Central memory CD8-positive, alpha-beta T cell (primary cell): ENCODE results near the gene CLP1.
"Not testable (repeated sequence)": the region's sequence is repeated elsewhere in the genome, so short reads cannot be mapped to it uniquely, and the experiment has no call there.

Experiments used
- ATAC-seq: fragments of 150-1000 bp; cut with Tn5 transposase; replicated peaks from 2 replicates; pipeline ENCODE4 v1.10.0; 2022; ENCODE audit warnings: mild to moderate bottlenecking, moderate FRiP score, moderate number of reproducible peaks; ENCODE audit not compliant: poor library complexity, severe bottlenecking; ENCODE audit errors: extremely low read depth
- DNase-seq, 2 donors: peaks; one replicate each; pipeline ENCODE4 v3.0.0; 2021; ENCODE audit warnings: low spot score in 2 of 2
- H3K27ac Mint-ChIP-seq: one replicate; pipeline ENCODE4 v1.8.0; 2022; ENCODE audit warnings: low read depth, mild to moderate bottlenecking, moderate library complexity, mixed read lengths
- H3K27me3 Mint-ChIP-seq: one replicate; pipeline ENCODE4 v1.8.0; 2022; ENCODE audit warnings: mixed read lengths
- H3K36me3 Mint-ChIP-seq: one replicate; pipeline ENCODE4 v1.8.0; 2022; ENCODE audit warnings: mild to moderate bottlenecking, moderate library complexity, mixed read lengths; ENCODE audit not compliant: insufficient read depth
- H3K4me1 Mint-ChIP-seq: one replicate; pipeline ENCODE4 v1.8.0; 2022; ENCODE audit warnings: mixed read lengths
- H3K4me3 Mint-ChIP-seq: one replicate; pipeline ENCODE4 v1.8.0; 2022; ENCODE audit warnings: mild to moderate bottlenecking, moderate library complexity, mixed read lengths
- H3K9me3 Mint-ChIP-seq: one replicate; pipeline ENCODE4 v1.8.0; 2022; ENCODE audit warnings: mixed read lengths

The CLP1 gene

DNA sequence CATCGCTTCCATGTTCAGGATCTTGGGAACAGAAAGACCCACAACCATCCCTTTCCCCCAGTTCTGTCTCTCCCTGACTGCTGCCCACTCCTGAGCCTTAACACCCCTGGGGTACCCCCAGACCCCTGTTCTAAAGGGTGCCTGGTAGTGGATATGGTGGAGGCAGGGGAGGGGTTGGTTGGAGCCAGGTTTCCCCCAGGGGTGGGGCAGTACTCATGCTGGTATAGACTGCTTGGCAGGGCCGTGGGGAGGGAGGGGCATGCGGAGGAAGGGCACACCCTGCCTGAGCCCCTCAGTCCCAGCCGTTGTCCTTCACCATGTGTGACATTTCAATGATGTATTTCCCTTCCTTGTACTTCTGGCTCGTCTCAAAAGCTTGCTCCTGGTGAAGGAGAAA, 11.9 kb upstream of the CLP1 start:
- Mint-ChIP-seq H3K36me3 (peaks cover 5% of the 10 kb centered on the region), H3K27me3 (peaks cover 66% of the 10 kb centered on the region), H3K9me3 (no peaks in the 10 kb centered on the region), H3K27ac (no peak overlapping the region), H3K4me1 (peaks cover 28% of the 10 kb centered on the region), H3K4me3 (no peak overlapping the region)
- no peak for ATAC-seq
- DNase-seq, result no peak

DNA sequence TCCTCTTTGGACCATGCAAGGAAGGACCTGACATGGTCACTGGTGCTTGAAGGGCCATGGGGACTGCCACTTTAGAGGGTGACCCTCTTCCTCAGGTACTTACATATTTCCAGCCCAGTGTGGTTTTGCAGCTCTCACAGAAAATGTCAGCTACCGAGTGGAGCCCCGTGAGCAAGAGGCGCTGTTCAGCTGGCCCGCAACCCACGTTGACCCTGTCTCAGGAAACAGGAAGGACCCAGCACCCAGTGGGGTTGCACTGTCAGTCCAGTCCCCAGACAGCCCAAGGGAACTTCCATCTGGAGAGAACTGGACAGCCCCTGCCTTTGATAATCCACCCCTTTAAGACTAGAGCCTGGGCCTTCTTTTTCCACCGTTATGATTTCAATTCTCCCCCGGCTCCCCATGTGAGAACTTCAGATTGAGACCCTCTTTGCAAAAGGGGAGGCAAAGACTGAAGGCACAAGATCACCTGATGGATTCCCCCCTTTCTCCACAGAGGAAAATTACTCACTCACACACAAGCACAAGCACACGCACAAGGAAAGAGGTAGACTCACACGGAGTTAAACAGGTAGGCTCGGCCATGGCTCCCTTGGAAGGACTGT, 11.3 kb upstream of the CLP1 start:
- H3K36me3 Mint-ChIP-seq, result peaks cover 5% of the 10 kb centered on the region
- H3K4me3 Mint-ChIP-seq, result no peak overlapping the region
- no peak for ATAC-seq
- H3K4me1 Mint-ChIP-seq, result peaks cover 28% of the 10 kb centered on the region
- no peaks in the 10 kb centered on the region for H3K9me3 Mint-ChIP-seq
- DNase-seq, result no peak
- peaks cover 66% of the 10 kb centered on the region for H3K27me3 Mint-ChIP-seq
- no peak overlapping the region for H3K27ac Mint-ChIP-seq

DNA sequence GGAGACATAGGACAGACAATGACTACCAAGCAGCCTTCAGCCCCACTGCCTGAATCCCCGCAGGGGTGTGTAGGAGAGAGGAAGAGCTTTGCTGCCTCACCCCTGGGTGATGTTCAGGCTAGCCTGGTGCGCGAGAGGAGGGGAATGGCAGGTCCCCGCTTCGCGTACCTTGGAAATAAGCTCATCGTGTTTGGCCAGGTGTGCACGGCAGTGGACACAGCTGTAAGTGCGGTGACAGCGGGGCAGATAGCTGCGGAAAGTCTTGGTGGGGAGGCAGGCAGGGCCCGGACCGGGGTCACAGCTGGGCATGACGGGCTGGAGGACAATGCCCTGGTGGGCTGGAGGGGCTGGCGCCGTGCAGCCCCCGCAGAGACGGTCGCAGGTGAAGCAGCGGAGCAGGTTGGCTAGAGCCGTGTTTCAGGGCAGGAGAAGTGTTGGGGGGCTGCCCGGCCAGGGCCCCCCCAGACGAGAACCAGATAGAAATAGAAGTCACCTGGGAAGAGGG, 10.7 kb upstream of the CLP1 start:
- ATAC-seq (no peak), DNase-seq (no peak)
- Mint-ChIP-seq H3K36me3 (peaks cover 5% of the 10 kb centered on the region), H3K4me3 (no peak overlapping the region), H3K27ac (peak overlapping the region; percentile 51), H3K9me3 (no peaks in the 10 kb centered on the region), H3K27me3 (peaks cover 66% of the 10 kb centered on the region), H3K4me1 (peaks cover 28% of the 10 kb centered on the region)

DNA sequence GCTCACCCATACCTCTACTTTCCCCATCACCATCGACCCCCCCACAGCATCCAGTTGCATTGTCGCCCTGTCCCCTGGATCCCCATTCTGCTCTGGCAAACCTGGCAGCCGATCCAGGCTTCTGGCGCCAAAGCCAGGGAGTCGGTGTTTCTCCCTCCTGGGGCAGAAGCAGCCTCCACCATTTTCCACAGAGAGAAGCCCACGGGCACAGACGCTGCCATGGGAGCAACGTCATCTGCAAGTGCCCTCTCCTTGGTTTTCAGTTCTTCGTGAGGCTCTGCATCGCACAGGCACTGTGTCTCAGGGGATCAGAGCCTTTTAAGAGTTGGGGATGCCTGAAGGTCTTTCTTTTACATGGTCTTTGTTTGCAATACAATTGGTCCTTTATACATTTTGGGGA, 10.2 kb upstream of the CLP1 start:
- Mint-ChIP-seq H3K9me3 (no peaks in the 10 kb centered on the region), H3K27ac (peak overlapping the region; percentile 51), H3K27me3 (peaks cover 66% of the 10 kb centered on the region), H3K36me3 (peaks cover 9% of the 10 kb centered on the region), H3K4me3 (no peak overlapping the region), H3K4me1 (peaks cover 28% of the 10 kb centered on the region)
- DNase-seq (no peak), ATAC-seq (no peak)

DNA sequence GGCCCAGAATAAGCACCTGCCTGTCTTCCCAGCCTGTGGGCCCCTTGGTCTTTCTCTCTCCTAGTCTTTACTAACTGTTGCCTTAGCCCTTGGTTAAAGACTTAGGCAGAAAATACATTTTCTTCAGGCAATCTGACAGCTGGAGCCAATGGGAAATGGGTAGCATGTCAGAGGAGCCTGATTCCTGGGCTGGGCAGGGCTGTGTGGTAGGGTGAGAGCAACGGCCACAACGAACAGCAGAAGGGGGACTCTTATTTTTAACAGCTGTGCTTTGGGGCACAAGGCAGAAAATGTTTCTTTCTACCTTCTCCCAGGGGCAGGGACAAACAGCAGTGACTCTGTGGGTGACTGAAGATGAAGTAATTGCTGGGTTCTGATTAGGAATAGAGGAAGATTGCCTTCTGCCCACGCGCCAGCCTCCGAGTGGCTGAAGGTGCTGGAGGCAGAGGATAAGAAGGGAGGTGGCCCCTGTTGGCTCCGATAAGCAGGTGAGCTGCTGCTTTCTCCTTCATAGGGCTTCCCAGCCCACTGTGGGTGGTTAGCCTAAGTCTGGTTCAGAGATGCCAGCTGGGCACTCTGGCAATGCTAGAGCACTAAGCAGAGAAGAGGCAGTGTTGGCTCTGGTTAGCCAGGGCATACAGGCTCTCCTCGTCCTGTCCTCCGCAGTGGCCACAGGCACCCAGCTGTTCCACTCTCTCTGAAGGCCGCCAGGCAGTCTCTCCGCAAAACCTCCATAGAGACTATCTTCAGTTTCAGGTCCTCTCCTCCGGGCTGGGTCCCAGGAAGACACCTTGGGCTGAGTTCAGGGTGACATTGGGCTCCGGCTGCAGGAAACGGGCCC, 9.4 kb upstream of the CLP1 start:
- Mint-ChIP-seq H3K36me3 (peaks cover 13% of the 10 kb centered on the region), H3K9me3 (no peaks in the 10 kb centered on the region), H3K27ac (peak overlapping the region; percentile 89), H3K4me1 (peaks cover 32% of the 10 kb centered on the region), H3K4me3 (peak overlapping the region; percentile 83), H3K27me3 (peaks cover 60% of the 10 kb centered on the region)
- DNase-seq, result no peak
- ATAC-seq, result no peak

DNA sequence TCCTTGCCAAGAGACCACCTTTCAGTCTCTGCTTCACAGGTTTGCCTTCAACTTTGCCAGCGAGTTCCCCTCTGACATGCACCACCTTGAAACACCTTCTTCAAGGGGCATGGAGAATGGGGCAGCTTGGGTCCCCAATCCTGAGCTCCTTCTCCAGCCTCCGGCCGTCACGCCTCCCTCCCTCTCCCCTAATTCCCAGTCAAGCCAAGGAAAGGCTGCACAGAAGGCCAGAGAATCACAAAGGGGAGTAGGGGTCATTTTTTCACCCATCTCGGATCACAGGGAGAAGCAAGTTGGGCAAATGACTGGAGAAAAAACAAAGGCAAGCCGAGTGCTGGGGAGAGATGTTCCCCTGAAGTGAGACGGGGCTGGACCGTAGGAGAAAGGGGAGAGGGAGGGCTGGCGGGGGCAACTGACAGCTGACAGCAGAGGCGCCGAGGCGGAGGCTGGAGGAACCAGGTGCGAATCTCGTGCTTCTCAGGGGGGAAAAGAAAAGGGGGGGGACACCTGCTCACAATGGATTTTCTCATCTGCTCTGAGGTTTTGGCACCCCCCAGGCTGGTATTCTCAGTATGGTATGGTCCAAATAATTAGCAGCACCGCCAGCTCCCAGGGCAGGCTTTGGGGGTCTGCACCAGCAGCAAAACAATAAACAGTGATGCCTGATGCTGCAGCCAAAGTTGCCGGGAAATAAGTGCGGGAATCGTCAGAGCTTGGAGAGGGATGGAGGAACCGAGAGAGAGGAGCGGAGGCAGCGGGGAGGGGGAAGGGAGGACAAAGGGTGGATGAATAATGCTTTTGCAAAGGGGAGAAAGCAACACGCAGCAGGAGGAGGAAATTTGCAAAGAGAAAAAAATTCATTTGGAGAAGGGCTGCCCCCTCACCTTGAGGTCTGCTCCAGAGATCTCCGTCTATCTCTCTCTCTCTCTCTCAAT, 8.5 kb upstream of the CLP1 start:
- Mint-ChIP-seq H3K27ac (peak overlapping the region; percentile 89), H3K27me3 (peaks cover 51% of the 10 kb centered on the region), H3K9me3 (no peaks in the 10 kb centered on the region), H3K4me1 (peaks cover 35% of the 10 kb centered on the region), H3K36me3 (peaks cover 13% of the 10 kb centered on the region), H3K4me3 (peak overlapping the region; percentile 83)
- peak; percentile 9 for ATAC-seq
- no peak for DNase-seq

DNA sequence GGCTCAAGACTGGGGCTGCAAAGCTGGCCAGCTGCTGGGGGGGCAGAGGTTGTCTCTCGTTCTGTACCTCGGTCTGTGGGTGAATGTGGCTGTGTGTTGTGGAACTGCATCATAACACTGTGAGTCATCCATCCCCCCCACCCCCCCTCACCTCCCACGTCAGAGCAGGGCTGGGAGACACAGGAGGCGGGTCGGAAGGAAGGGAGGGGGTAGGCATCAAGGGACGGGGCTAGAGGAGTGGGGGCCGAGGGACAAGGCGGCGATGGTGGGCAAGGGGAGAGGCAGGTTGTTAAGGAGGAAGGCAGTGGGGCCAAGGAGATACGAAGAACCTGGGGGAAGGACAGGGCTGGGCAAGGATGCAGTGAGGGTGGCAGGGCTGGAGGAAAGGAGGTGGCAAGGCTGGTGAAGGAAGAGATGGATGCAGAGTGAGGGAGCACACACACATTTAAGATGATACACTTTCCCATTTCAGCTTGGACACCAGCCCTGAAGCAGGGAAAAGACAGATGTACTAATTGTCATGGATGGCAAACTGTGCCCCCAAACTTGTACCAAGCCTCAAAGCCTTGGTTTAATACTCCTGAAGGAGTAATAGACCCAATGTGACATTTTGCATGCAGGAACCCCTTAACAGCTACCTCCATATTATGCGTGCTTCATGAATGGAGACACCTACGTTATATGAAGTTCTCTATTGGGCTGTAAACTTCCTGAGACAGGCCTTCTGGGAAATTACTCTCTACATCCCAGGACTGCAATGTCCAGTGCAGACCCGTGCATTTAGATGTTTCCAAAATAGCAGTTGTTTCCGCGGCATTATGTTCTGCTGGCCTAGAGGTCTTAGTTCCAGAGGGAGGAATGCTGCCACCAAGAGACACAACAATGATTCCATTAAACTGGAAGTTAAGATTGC, 7.5 kb upstream of the CLP1 start, which contains the start of gene YPEL4:
Gene YPEL4 (minus strand): TSS at position 87 of the 913 bp plus-strand sequence. CDS start 2,805 bp downstream, outside the sequence.
- peaks cover 35% of the 10 kb centered on the region for H3K4me1 Mint-ChIP-seq

DNA sequence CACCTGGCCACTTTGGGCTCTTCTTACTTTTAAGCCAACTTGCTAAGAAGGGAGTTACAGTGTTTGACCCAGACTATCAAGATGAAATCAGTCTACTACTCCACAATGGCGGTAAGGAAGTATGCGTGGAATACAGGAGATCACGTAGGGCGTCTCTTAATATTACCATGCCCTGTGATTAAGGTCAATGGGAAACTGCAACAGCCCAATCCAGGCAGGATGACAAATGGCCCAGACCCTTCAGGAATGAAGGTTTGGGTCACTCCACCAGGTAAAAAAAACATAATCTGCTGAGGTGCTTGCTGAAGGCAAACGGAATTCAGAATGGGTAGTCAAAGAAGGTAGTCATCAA, 6.8 kb upstream of the CLP1 start:
- H3K27ac Mint-ChIP-seq, result no peak overlapping the region
- no peak overlapping the region for H3K4me3 Mint-ChIP-seq
- no peak for DNase-seq
- ATAC-seq, result no peak
- peaks cover 13% of the 10 kb centered on the region for H3K36me3 Mint-ChIP-seq
- peaks cover 35% of the 10 kb centered on the region for H3K4me1 Mint-ChIP-seq
- H3K9me3 Mint-ChIP-seq, result no peaks in the 10 kb centered on the region
- H3K27me3 Mint-ChIP-seq, result peaks cover 36% of the 10 kb centered on the region

More for the DNA sequence above, 7.5 kb upstream of the CLP1 start, which contains the start of gene YPEL4:
- DNase-seq (peak; percentile 48 to 55), ATAC-seq (peak; percentile 89)
- H3K27ac Mint-ChIP-seq, result peak within 1 kb of the TSS; percentile 89
- H3K36me3 Mint-ChIP-seq, result peaks cover 13% of the 10 kb centered on the region
- H3K27me3 Mint-ChIP-seq, result peaks cover 41% of the 10 kb centered on the region
- peak within 1 kb of the TSS; percentile 83 for H3K4me3 Mint-ChIP-seq
- no peaks in the 10 kb centered on the region for H3K9me3 Mint-ChIP-seq

DNA sequence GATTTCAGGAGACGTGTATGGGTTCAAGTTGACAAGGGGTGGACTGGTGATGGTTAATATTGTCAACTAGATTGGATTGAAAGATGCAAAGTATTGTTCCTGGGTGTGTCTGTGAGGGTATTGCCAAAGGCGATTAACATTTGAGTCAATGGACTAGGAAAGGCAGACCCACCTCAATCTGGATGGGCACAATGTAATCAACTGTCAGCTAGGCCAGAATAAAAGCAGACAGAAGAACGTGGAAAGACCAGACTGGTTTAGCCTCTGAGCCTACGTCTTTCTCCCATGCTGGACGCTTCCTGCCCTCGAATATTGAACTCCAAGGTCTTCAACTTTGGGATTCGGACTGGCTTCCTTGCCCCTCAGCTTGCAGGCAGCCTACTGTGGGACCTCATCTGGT, 6.2 kb upstream of the CLP1 start:
- Mint-ChIP-seq H3K4me1 (peaks cover 33% of the 10 kb centered on the region), H3K27ac (peak overlapping the region; percentile 52), H3K36me3 (peaks cover 13% of the 10 kb centered on the region), H3K9me3 (no peaks in the 10 kb centered on the region), H3K27me3 (peaks cover 29% of the 10 kb centered on the region), H3K4me3 (no peak overlapping the region)
- DNase-seq (no peak), ATAC-seq (no peak)

DNA sequence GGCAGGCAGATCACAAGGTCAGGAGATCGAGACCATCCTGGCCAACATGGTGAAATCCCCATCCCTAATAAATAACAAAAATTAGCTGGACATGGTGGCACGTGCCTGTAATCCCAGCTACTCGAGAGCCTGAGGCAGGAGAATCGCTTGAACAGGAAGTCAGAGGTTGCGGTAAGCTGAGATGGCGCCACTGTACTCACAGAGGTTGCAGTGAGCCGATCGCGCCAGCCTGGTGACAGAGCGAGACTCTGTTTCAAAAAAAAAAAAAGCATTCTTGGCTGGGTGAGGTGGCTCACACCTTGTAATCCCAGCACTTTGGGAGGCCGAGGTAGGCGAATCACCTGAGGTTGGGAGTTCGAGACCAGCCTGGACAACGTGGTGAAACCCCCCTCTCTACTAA, 5.3 kb upstream of the CLP1 start:
- Mint-ChIP-seq H3K4me3 (peak overlapping the region; percentile 23), H3K4me1 (peaks cover 33% of the 10 kb centered on the region), H3K36me3 (peaks cover 14% of the 10 kb centered on the region), H3K27ac (peak overlapping the region; percentile 52), H3K27me3 (peaks cover 21% of the 10 kb centered on the region)
- not testable (repeated sequence) for ATAC-seq, H3K9me3 Mint-ChIP-seq, DNase-seq

DNA sequence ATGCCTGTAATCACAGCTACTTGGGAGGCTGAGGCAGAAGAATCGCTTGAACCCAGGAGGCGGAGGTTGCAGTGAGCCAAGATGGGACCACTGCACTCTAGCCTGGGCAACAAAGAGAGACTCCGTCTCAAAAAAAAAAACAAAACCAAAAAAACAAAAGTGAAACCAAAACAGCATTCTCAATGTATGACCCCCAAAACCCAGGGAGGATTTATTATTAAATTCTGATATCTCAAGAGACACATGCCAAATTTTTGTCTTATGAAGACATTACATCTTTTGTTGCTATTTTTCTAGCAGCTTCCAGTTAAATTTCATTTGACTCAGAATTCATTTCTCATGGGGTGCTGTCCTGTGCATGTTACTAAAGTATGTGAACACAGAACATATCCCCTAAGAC, 4.9 kb upstream of the CLP1 start:
- Mint-ChIP-seq H3K27me3 (peaks cover 17% of the 10 kb centered on the region), H3K27ac (peak overlapping the region; percentile 52), H3K9me3 (no peaks in the 10 kb centered on the region), H3K4me3 (peak overlapping the region; percentile 23), H3K4me1 (peaks cover 37% of the 10 kb centered on the region), H3K36me3 (peaks cover 18% of the 10 kb centered on the region)
- DNase-seq, result no peak
- ATAC-seq, result no peak
